ENCODE results near the gene SYF2. TPM values are rescaled to one million over a fixed set of nuclear protein-coding genes. Genes with fewer than 3 reads are reported as not detected.

Gene SYF2
- total RNA-seq, 1 donor from 2014 or later: 43.5 TPM

GRCh38 chr1:25247829-25248754 lies 15.8 kb upstream of the SYF2 start:
- Mint-ChIP-seq H3K27ac (peak overlapping the region; percentile 99), H3K27me3 (no peaks in the 10 kb centered on the region), H3K9me3 (ENCODE audit: low read depth) (no peaks in the 10 kb centered on the region), H3K4me3 (ENCODE audit: low read depth) (peak overlapping the region; percentile 96), H3K4me1 (ENCODE audit: low read depth) (peaks cover 28% of the 10 kb centered on the region), H3K36me3 (ENCODE audit: insufficient read depth) (peaks cover 7% of the 10 kb centered on the region)
- no peak for DNase-seq (ENCODE audit: low spot score, unreplicated experiment)
- peak; percentile 60 for TF ChIP-seq CTCF (IDR thresholded peaks at IDR 0.05; ENCODE audit: unreplicated experiment)

GRCh38 chr1:25247024-25247828 lies 14.9 kb upstream of the SYF2 start, which contains the start of gene RSRP1:
Gene RSRP1, minus strand, starts transcription at chr1:25247454. Its CDS starts 491 bp downstream, at chr1:25246963.
- H3K27me3 Mint-ChIP-seq: no peaks in the 10 kb centered on the region
- no peaks in the 10 kb centered on the region for H3K9me3 Mint-ChIP-seq (ENCODE audit: low read depth)
- peak within 1 kb of the TSS; percentile 99 for H3K27ac Mint-ChIP-seq
- peak; percentile 98 for DNase-seq (ENCODE audit: low spot score, unreplicated experiment)
- peaks cover 28% of the 10 kb centered on the region for H3K4me1 Mint-ChIP-seq (ENCODE audit: low read depth)
- H3K4me3 Mint-ChIP-seq (ENCODE audit: low read depth): peak within 1 kb of the TSS; percentile 96
- peaks cover 7% of the 10 kb centered on the region for H3K36me3 Mint-ChIP-seq (ENCODE audit: insufficient read depth)
- no peak for TF ChIP-seq CTCF (IDR thresholded peaks at IDR 0.05; ENCODE audit: unreplicated experiment)

- TF ChIP-seq CTCF (IDR thresholded peaks at IDR 0.05; ENCODE audit: unreplicated experiment): no peak
- DNase-seq (ENCODE audit: low spot score, unreplicated experiment): peak; percentile 24
- Mint-ChIP-seq H3K27me3 (no peaks in the 10 kb centered on the region), H3K4me1 (ENCODE audit: low read depth) (peaks cover 28% of the 10 kb centered on the region), H3K9me3 (ENCODE audit: low read depth) (no peaks in the 10 kb centered on the region), H3K36me3 (ENCODE audit: insufficient read depth) (peaks cover 9% of the 10 kb centered on the region), H3K27ac (peak overlapping the region; percentile 99), H3K4me3 (ENCODE audit: low read depth) (peak overlapping the region; percentile 96)
Observed at GRCh38 chr1:25246600-25247023, 14.3 kb upstream of the SYF2 start.

GRCh38 chr1:25245809-25246599 lies 13.7 kb upstream of the SYF2 start:
- H3K9me3 Mint-ChIP-seq (ENCODE audit: low read depth): no peaks in the 10 kb centered on the region
- H3K4me3 Mint-ChIP-seq (ENCODE audit: low read depth): peak overlapping the region; percentile 96
- no peak for TF ChIP-seq CTCF (IDR thresholded peaks at IDR 0.05; ENCODE audit: unreplicated experiment)
- H3K4me1 Mint-ChIP-seq (ENCODE audit: low read depth): peaks cover 28% of the 10 kb centered on the region
- H3K36me3 Mint-ChIP-seq (ENCODE audit: insufficient read depth): peaks cover 9% of the 10 kb centered on the region
- no peak for DNase-seq (ENCODE audit: low spot score, unreplicated experiment)
- H3K27ac Mint-ChIP-seq: peak overlapping the region; percentile 99
- no peaks in the 10 kb centered on the region for H3K27me3 Mint-ChIP-seq

All from progenitor cell of endocrine pancreas (in vitro differentiated cells).